Peyer's patch (tissue), 4 donors: ENCODE data around the gene CSNK1E. TPM values are rescaled to one million over a fixed set of nuclear protein-coding genes. Genes with fewer than 3 reads are reported as not detected.

Experiments
- DNase-seq, 3 donors: peaks; one replicate each; pipeline ENCODE4 v3.0.0-alpha.2; 2017 to 2019
- H3K27ac ChIP-seq, 4 donors: fragments of 200-600 bp; sonication (generic); one replicate each; pipeline ENCODE4 v1.5.1; 2016 to 2019
- H3K27me3 ChIP-seq, 2 donors: fragments of 200-600 bp; sonication (generic); one replicate each; pipeline ENCODE4 v1.5.1; 2019
- H3K36me3 ChIP-seq, 3 donors: fragments of 200-600 bp; sonication (generic); one replicate each; pipeline ENCODE4 v1.5.1; 2016 to 2019
- H3K4me1 ChIP-seq, 4 donors: fragments of 200-600 bp; sonication (generic); one replicate each; pipeline ENCODE4 v1.5.1; 2016 to 2019
- H3K4me3 ChIP-seq, 4 donors: fragments of 200-600 bp; sonication (generic); 1 replicate in 3 of 4; 2 replicates in 1 of 4; pipeline ENCODE4 v1.5.1; 2016 to 2019; ENCODE audit warnings: mild to moderate bottlenecking in 1 of 4
- H3K9me3 ChIP-seq, 4 donors: fragments of 200-600 bp; sonication (generic); one replicate each; pipeline ENCODE4 v1.5.1; 2016 to 2019; ENCODE audit warnings: mild to moderate bottlenecking in 1 of 4
- CTCF ChIP-seq, 6 experiments: fragments of 450-650 bp in 4 of 6; fragments of 200-600 bp in 2 of 6; sonication (generic) in 1 of 6; IDR thresholded peaks; one replicate each; pipeline ENCODE4 v1.5.1; 2017 to 2019; ENCODE audit warnings: antibody characterized with exemption in 6 of 6, mild to moderate bottlenecking in 3 of 6, moderate library complexity in 1 of 6
- POLR2A ChIP-seq, 2 donors: fragments of 450-650 bp; IDR thresholded peaks; one replicate each; pipeline ENCODE4 v1.5.1; 2017; ENCODE audit warnings: antibody characterized with exemption in 2 of 2, mild to moderate bottlenecking in 2 of 2, moderate library complexity in 2 of 2
- total RNA-seq, 4 donors: library from RNA; depleted of rRNA; stranded (reverse); fragments of >200 nt; gene quantifications; one replicate each; pipeline ENCODE4 v1.1.0, GENCODE V29; 2016

CSNK1E gene
- total RNA-seq, 4 donors from 2014 or later: 39.1 to 254 (median 114) TPM

- Histone ChIP-seq H3K27ac (peak overlapping the region; percentile 78 to 94 (median 88)), H3K27me3 (no peaks in the 10 kb centered on the region), H3K4me3 (peak overlapping the region; percentile 68 to 100 (median 89)), H3K4me1 (peaks cover 0 to 26% (median 7%) of the 10 kb centered on the region in 4 donors), H3K9me3 (no peaks in the 10 kb centered on the region), H3K36me3 (no peaks in the 10 kb centered on the region)
- no peak for DNase-seq
- TF ChIP-seq POLR2A (IDR thresholded peaks at IDR 0.05) (no peak), CTCF (IDR thresholded peaks at IDR 0.05) (no peak)
Observed at GRCh38 chr22:38273135-38273826, 44.0 kb downstream of the CSNK1E start.

- peak; percentile 70 to 90 (median 88) for DNase-seq
- Histone ChIP-seq H3K27ac (peak within 1 kb of the TSS; percentile 78 to 94 (median 88)), H3K36me3 (no peaks in the 10 kb centered on the region), H3K4me3 (peak within 1 kb of the TSS; percentile 68 to 100 (median 89)), H3K4me1 (peaks cover 0 to 31% (median 7%) of the 10 kb centered on the region in 4 donors), H3K9me3 (no peaks in the 10 kb centered on the region), H3K27me3 (no peaks in the 10 kb centered on the region)
- TF ChIP-seq CTCF (IDR thresholded peaks at IDR 0.05) (no peak), POLR2A (IDR thresholded peaks at IDR 0.05) (peak; percentile 49 to 91)
Observed at GRCh38 chr22:38272373-38273134, 44.7 kb downstream of the CSNK1E start, which contains the start of gene TMEM184B. TSS of gene TMEM184B (minus strand) at chr22:38273010. CDS start at chr22:38247961, 25,049 bp downstream.

GRCh38 chr22:38271927-38272372, 45.3 kb downstream of the CSNK1E start:
- Histone ChIP-seq H3K4me1 (peaks cover 0 to 36% (median 7%) of the 10 kb centered on the region in 4 donors), H3K4me3 (peak overlapping the region; percentile 68 to 100 (median 89)), H3K27ac (peak overlapping the region; percentile 78 to 94 (median 88)), H3K27me3 (no peaks in the 10 kb centered on the region), H3K9me3 (no peaks in the 10 kb centered on the region), H3K36me3 (no peaks in the 10 kb centered on the region)
- TF ChIP-seq POLR2A (IDR thresholded peaks at IDR 0.05) (no peak), CTCF (IDR thresholded peaks at IDR 0.05) (no peak)
- peak in 2 of 3 donors; percentile 18 to 61 for DNase-seq

GRCh38 chr22:38271101-38271500, 46.1 kb downstream of the CSNK1E start:
- H3K4me3 ChIP-seq: no peak overlapping the region

More at GRCh38 chr22:38271101-38271500, 46.1 kb downstream of the CSNK1E start:
- no peak for DNase-seq
- peak overlapping the region in 3 of 4 donors; percentile 10 to 25 (median 17) for H3K27ac ChIP-seq
- peaks cover 0 to 44% (median 7%) of the 10 kb centered on the region in 4 donors for H3K4me1 ChIP-seq
- no peaks in the 10 kb centered on the region for H3K9me3 ChIP-seq
- no peaks in the 10 kb centered on the region for H3K36me3 ChIP-seq
- no peaks in the 10 kb centered on the region for H3K27me3 ChIP-seq
- TF ChIP-seq CTCF (IDR thresholded peaks at IDR 0.05): no peak
